ENCODE data around the gene TRIM39.

TRIM39 gene

GRCh38 chr6:30319146-30319835, 7.4 kb upstream of the TRIM39 start:
- Histone ChIP-seq H3K9ac (no peak overlapping the region), H2AFZ (ENCODE audit: low read depth) (no peak overlapping the region), H3K4me1 (ENCODE audit: low read depth, poor library complexity, severe bottlenecking) (peaks cover 22% of the 10 kb centered on the region), H3K36me3 (ENCODE audit: insufficient read depth) (no peaks in the 10 kb centered on the region), H3K4me3 (IDR thresholded peaks at IDR 0.05; ENCODE audit: insufficient read depth, low read depth, low read length) (no peak overlapping the region), H3K79me2 (ENCODE audit: insufficient read depth, low read depth) (peaks cover 83% of the 10 kb centered on the region), H3K4me2 (no peak overlapping the region), H4K20me1 (ENCODE audit: insufficient read depth) (no peaks in the 10 kb centered on the region; the same call in 1 of the 2 replicates), H3K27me3 (ENCODE audit: insufficient read depth, low read depth) (no peaks in the 10 kb centered on the region), H3K27ac (no peak overlapping the region)
- TF ChIP-seq CTCF (conservative IDR thresholded peaks at IDR 0.05; ENCODE audit: low read depth, low read length) = no peak

GRCh38 chr6:30321692-30322388, 4.9 kb upstream of the TRIM39 start:
- no peak overlapping the region for H3K4me3 ChIP-seq (IDR thresholded peaks at IDR 0.05; ENCODE audit: insufficient read depth, low read depth, low read length)
- no peaks in the 10 kb centered on the region for H3K36me3 ChIP-seq (ENCODE audit: insufficient read depth)
- no peak for TF ChIP-seq CTCF (conservative IDR thresholded peaks at IDR 0.05; ENCODE audit: low read depth, low read length)
- no peak overlapping the region for H3K9ac ChIP-seq
- H3K4me1 ChIP-seq (ENCODE audit: low read depth, poor library complexity, severe bottlenecking) = peaks cover 29% of the 10 kb centered on the region
- H4K20me1 ChIP-seq (ENCODE audit: insufficient read depth) = no peaks in the 10 kb centered on the region; the same call in 1 of the 2 replicates
- no peak overlapping the region for H3K27ac ChIP-seq
- no peak overlapping the region for H2AFZ ChIP-seq (ENCODE audit: low read depth)
- peaks cover 84% of the 10 kb centered on the region for H3K79me2 ChIP-seq (ENCODE audit: insufficient read depth, low read depth)
- no peaks in the 10 kb centered on the region for H3K27me3 ChIP-seq (ENCODE audit: insufficient read depth, low read depth)
- H3K4me2 ChIP-seq = peak overlapping the region; percentile 5; the same call in 1 of the 2 replicates

- no peak overlapping the region for H2AFZ ChIP-seq (ENCODE audit: low read depth)
- H3K27ac ChIP-seq = no peak overlapping the region
- no peaks in the 10 kb centered on the region; the same call in 1 of the 2 replicates for H4K20me1 ChIP-seq (ENCODE audit: insufficient read depth)
- no peaks in the 10 kb centered on the region for H3K27me3 ChIP-seq (ENCODE audit: insufficient read depth, low read depth)
- H3K9ac ChIP-seq = no peak overlapping the region
- H3K79me2 ChIP-seq (ENCODE audit: insufficient read depth, low read depth) = peaks cover 79% of the 10 kb centered on the region
- no peak overlapping the region for H3K4me3 ChIP-seq (IDR thresholded peaks at IDR 0.05; ENCODE audit: insufficient read depth, low read depth, low read length)
- no peaks in the 10 kb centered on the region for H3K36me3 ChIP-seq (ENCODE audit: insufficient read depth)
- no peak overlapping the region for H3K4me2 ChIP-seq
- peaks cover 33% of the 10 kb centered on the region for H3K4me1 ChIP-seq (ENCODE audit: low read depth, poor library complexity, severe bottlenecking)
- TF ChIP-seq CTCF (conservative IDR thresholded peaks at IDR 0.05; ENCODE audit: low read depth, low read length) = no peak
These were observed 3.9 kb upstream of the TRIM39 start for GRCh38 chr6:30322527-30323501.

- Histone ChIP-seq H3K4me1 (ENCODE audit: low read depth, poor library complexity, severe bottlenecking) (peaks cover 38% of the 10 kb centered on the region), H4K20me1 (ENCODE audit: insufficient read depth) (no peaks in the 10 kb centered on the region; the same call in 1 of the 2 replicates), H3K4me2 (no peak overlapping the region), H3K4me3 (IDR thresholded peaks at IDR 0.05; ENCODE audit: insufficient read depth, low read depth, low read length) (no peak overlapping the region), H3K36me3 (ENCODE audit: insufficient read depth) (no peaks in the 10 kb centered on the region), H3K27me3 (ENCODE audit: insufficient read depth, low read depth) (no peaks in the 10 kb centered on the region), H3K27ac (no peak overlapping the region), H3K79me2 (ENCODE audit: insufficient read depth, low read depth) (peaks cover 71% of the 10 kb centered on the region), H2AFZ (ENCODE audit: low read depth) (no peak overlapping the region), H3K9ac (no peak overlapping the region)
- no peak for TF ChIP-seq CTCF (conservative IDR thresholded peaks at IDR 0.05; ENCODE audit: low read depth, low read length)
These were observed 2.9 kb upstream of the TRIM39 start for GRCh38 chr6:30323806-30324205.

Measured in KMS-11 (cell line).